ENCODE results near the gene COG1.
A peak's percentile ranks its signal among the peaks of the same experiment; 100 is the strongest.

COG1 gene

GRCh38 chr17:73251871-73252270, 59.0 kb downstream of the COG1 start:
- H4K8ac ChIP-seq (ENCODE audit: low read depth, low read length) = no peak overlapping the region
- no peak overlapping the region for H3K4ac ChIP-seq (ENCODE audit: low read depth, low read length)
- H4K5ac ChIP-seq (ENCODE audit: low read length) = no peak overlapping the region
- H3K27me3 ChIP-seq (ENCODE audit: insufficient read depth, low read length, poor library complexity) = no peaks in the 10 kb centered on the region
- no peak overlapping the region for H3K4me2 ChIP-seq (ENCODE audit: low read length)
- no peaks in the 10 kb centered on the region for H3K79me1 ChIP-seq (ENCODE audit: low read length)
- H3K79me2 ChIP-seq (ENCODE audit: control insufficient read depth, insufficient read depth, low read length) = no peaks in the 10 kb centered on the region
- no peak overlapping the region for H3K23ac ChIP-seq (ENCODE audit: low read length)
- H3K18ac ChIP-seq (ENCODE audit: low read length) = no peak overlapping the region
- peaks cover 2% of the 10 kb centered on the region for H3K36me3 ChIP-seq (ENCODE audit: control insufficient read depth, insufficient read depth, low read length)
- WGBS (ENCODE audit: extremely low coverage, insufficient coverage, low lambda C conversion rate) = no CpG with 5 or more reads among the region's 8 CpGs
- H2BK5ac ChIP-seq (ENCODE audit: low read length) = no peak overlapping the region
- no peak overlapping the region for H3K56ac ChIP-seq (ENCODE audit: low read length)
- H2BK120ac ChIP-seq (ENCODE audit: low read depth, low read length) = no peak overlapping the region
- H3K27ac ChIP-seq (ENCODE audit: low read depth, low read length) = no peak overlapping the region
- H3K9ac ChIP-seq (ENCODE audit: low read length) = no peak overlapping the region
- no peak overlapping the region for H2AK5ac ChIP-seq (ENCODE audit: low read length)
- H3K4me3 ChIP-seq (ENCODE audit: low read length) = no peak overlapping the region
- H2BK15ac ChIP-seq (replicated peaks; ENCODE audit: low read depth) = no peak overlapping the region
- H3K4me1 ChIP-seq (ENCODE audit: control insufficient read depth, low read depth, low read length) = no peaks in the 10 kb centered on the region
- DNase-seq = no peak

GRCh38 chr17:73255671-73256181, 62.9 kb downstream of the COG1 start:
- no peaks in the 10 kb centered on the region for H3K27me3 ChIP-seq (ENCODE audit: insufficient read depth, low read length, poor library complexity)
- H3K27ac ChIP-seq (ENCODE audit: low read depth, low read length) = no peak overlapping the region
- H3K9ac ChIP-seq (ENCODE audit: low read length) = no peak overlapping the region
- no peak overlapping the region for H2BK120ac ChIP-seq (ENCODE audit: low read depth, low read length)
- no peak overlapping the region for H3K4me3 ChIP-seq (ENCODE audit: low read length)
- H3K18ac ChIP-seq (ENCODE audit: low read length) = no peak overlapping the region
- DNase-seq = peak; percentile 79
- no peak overlapping the region for H3K4ac ChIP-seq (ENCODE audit: low read depth, low read length)
- no peaks in the 10 kb centered on the region for H3K79me1 ChIP-seq (ENCODE audit: low read length)
- H3K23ac ChIP-seq (ENCODE audit: low read length) = no peak overlapping the region
- no peak overlapping the region for H4K8ac ChIP-seq (ENCODE audit: low read depth, low read length)
- H4K5ac ChIP-seq (ENCODE audit: low read length) = no peak overlapping the region
- no peak overlapping the region for H2BK15ac ChIP-seq (replicated peaks; ENCODE audit: low read depth)
- H3K56ac ChIP-seq (ENCODE audit: low read length) = no peak overlapping the region
- no peaks in the 10 kb centered on the region for H3K36me3 ChIP-seq (ENCODE audit: control insufficient read depth, insufficient read depth, low read length)
- H3K4me1 ChIP-seq (ENCODE audit: control insufficient read depth, low read depth, low read length) = no peaks in the 10 kb centered on the region
- no peak overlapping the region for H2BK5ac ChIP-seq (ENCODE audit: low read length)
- no CpG with 5 or more reads among the region's 8 CpGs for WGBS (ENCODE audit: extremely low coverage, insufficient coverage, low lambda C conversion rate)
- H3K4me2 ChIP-seq (ENCODE audit: low read length) = no peak overlapping the region
- H2AK5ac ChIP-seq (ENCODE audit: low read length) = no peak overlapping the region
- H3K79me2 ChIP-seq (ENCODE audit: control insufficient read depth, insufficient read depth, low read length) = no peaks in the 10 kb centered on the region

GRCh38 chr17:73256220-73256619, 63.4 kb downstream of the COG1 start:
- Histone ChIP-seq H3K27ac (ENCODE audit: low read depth, low read length) (no peak overlapping the region), H2BK5ac (ENCODE audit: low read length) (no peak overlapping the region), H3K56ac (ENCODE audit: low read length) (no peak overlapping the region), H2AK5ac (ENCODE audit: low read length) (no peak overlapping the region), H4K5ac (ENCODE audit: low read length) (no peak overlapping the region), H2BK120ac (ENCODE audit: low read depth, low read length) (no peak overlapping the region), H3K79me1 (ENCODE audit: low read length) (no peaks in the 10 kb centered on the region), H3K23ac (ENCODE audit: low read length) (no peak overlapping the region), H3K9ac (ENCODE audit: low read length) (no peak overlapping the region), H3K4me2 (ENCODE audit: low read length) (no peak overlapping the region), H3K36me3 (ENCODE audit: control insufficient read depth, insufficient read depth, low read length) (no peaks in the 10 kb centered on the region), H2BK15ac (replicated peaks; ENCODE audit: low read depth) (no peak overlapping the region), H4K8ac (ENCODE audit: low read depth, low read length) (no peak overlapping the region), H3K79me2 (ENCODE audit: control insufficient read depth, insufficient read depth, low read length) (no peaks in the 10 kb centered on the region), H3K18ac (ENCODE audit: low read length) (no peak overlapping the region), H3K4ac (ENCODE audit: low read depth, low read length) (peak overlapping the region; percentile 21), H3K4me3 (ENCODE audit: low read length) (no peak overlapping the region), H3K4me1 (ENCODE audit: control insufficient read depth, low read depth, low read length) (no peaks in the 10 kb centered on the region), H3K27me3 (ENCODE audit: insufficient read depth, low read length, poor library complexity) (no peaks in the 10 kb centered on the region)
- WGBS (ENCODE audit: extremely low coverage, insufficient coverage, low lambda C conversion rate) = no CpG with 5 or more reads among the region's 3 CpGs
- DNase-seq = no peak

GRCh38 chr17:73257516-73257915, 64.7 kb downstream of the COG1 start:
- Histone ChIP-seq H3K79me1 (ENCODE audit: low read length) (no peaks in the 10 kb centered on the region), H3K79me2 (ENCODE audit: control insufficient read depth, insufficient read depth, low read length) (no peaks in the 10 kb centered on the region), H3K18ac (ENCODE audit: low read length) (no peak overlapping the region), H3K4me1 (ENCODE audit: control insufficient read depth, low read depth, low read length) (peaks cover 6% of the 10 kb centered on the region), H4K5ac (ENCODE audit: low read length) (no peak overlapping the region), H2AK5ac (ENCODE audit: low read length) (no peak overlapping the region), H2BK120ac (ENCODE audit: low read depth, low read length) (no peak overlapping the region), H3K23ac (ENCODE audit: low read length) (no peak overlapping the region), H4K8ac (ENCODE audit: low read depth, low read length) (no peak overlapping the region), H2BK15ac (replicated peaks; ENCODE audit: low read depth) (no peak overlapping the region), H3K4me3 (ENCODE audit: low read length) (no peak overlapping the region), H3K4ac (ENCODE audit: low read depth, low read length) (no peak overlapping the region), H3K4me2 (ENCODE audit: low read length) (no peak overlapping the region), H3K56ac (ENCODE audit: low read length) (no peak overlapping the region), H3K27me3 (ENCODE audit: insufficient read depth, low read length, poor library complexity) (no peaks in the 10 kb centered on the region), H2BK5ac (ENCODE audit: low read length) (no peak overlapping the region), H3K27ac (ENCODE audit: low read depth, low read length) (no peak overlapping the region), H3K9ac (ENCODE audit: low read length) (no peak overlapping the region), H3K36me3 (ENCODE audit: control insufficient read depth, insufficient read depth, low read length) (no peaks in the 10 kb centered on the region)
- DNase-seq = no peak
- no CpG with 5 or more reads among the region's 6 CpGs for WGBS (ENCODE audit: extremely low coverage, insufficient coverage, low lambda C conversion rate)
